Measurements from ENCODE around the gene UBTD1.

DNA sequence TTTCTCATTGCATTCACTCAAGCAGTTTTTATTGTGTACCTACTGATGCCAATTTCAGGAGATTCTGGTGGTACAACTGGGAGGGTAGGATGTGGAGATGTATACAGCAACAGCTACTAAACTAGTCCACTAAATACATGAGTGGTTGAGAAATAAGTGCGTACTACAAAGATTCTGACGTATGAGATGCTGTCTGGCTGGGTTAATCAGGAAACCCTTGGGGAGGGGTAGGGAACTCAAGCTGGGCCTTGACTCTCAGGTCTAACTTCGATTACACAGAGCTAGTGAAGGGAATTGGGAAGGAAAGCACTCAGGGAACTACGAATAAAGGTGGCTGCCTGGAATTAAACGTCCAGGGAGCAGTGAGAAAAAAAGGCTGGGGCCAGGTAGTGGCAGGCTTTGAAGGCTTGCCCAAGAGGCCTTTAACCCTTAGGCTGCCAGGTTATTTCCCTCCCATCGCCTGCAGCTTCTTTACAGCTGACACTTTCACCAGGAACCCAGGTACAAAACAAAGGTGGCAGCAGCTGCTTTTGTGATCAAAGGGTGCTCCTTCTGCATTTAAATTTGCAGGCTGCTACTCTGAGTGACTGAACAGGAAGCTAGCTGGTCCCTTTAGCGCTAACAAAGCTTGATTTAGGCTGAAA, 3.7 kb upstream of the UBTD1 start:
- TF ChIP-seq POLR2AphosphoS5 (IDR thresholded peaks at IDR 0.05) (no peak), EP300 (IDR thresholded peaks at IDR 0.05; ENCODE audit: low read depth) (no peak)
- TF ChIP-seq, protein P1, sequence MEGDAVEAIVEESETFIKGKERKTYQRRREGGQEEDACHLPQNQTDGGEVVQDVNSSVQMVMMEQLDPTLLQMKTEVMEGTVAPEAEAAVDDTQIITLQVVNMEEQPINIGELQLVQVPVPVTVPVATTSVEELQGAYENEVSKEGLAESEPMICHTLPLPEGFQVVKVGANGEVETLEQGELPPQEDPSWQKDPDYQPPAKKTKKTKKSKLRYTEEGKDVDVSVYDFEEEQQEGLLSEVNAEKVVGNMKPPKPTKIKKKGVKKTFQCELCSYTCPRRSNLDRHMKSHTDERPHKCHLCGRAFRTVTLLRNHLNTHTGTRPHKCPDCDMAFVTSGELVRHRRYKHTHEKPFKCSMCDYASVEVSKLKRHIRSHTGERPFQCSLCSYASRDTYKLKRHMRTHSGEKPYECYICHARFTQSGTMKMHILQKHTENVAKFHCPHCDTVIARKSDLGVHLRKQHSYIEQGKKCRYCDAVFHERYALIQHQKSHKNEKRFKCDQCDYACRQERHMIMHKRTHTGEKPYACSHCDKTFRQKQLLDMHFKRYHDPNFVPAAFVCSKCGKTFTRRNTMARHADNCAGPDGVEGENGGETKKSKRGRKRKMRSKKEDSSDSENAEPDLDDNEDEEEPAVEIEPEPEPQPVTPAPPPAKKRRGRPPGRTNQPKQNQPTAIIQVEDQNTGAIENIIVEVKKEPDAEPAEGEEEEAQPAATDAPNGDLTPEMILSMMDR (IDR thresholded peaks at IDR 0.05): no peak

Data from transverse colon (tissue), 4 donors.